ENCODE measurements around the gene DNAJC9. TPM values are rescaled to one million over a fixed set of nuclear protein-coding genes. Genes with fewer than 3 reads are reported as not detected.

Gene DNAJC9, protein sequence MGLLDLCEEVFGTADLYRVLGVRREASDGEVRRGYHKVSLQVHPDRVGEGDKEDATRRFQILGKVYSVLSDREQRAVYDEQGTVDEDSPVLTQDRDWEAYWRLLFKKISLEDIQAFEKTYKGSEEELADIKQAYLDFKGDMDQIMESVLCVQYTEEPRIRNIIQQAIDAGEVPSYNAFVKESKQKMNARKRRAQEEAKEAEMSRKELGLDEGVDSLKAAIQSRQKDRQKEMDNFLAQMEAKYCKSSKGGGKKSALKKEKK
- 10.8 and 56.2 TPM in 2 replicates for total RNA-seq

DNA sequence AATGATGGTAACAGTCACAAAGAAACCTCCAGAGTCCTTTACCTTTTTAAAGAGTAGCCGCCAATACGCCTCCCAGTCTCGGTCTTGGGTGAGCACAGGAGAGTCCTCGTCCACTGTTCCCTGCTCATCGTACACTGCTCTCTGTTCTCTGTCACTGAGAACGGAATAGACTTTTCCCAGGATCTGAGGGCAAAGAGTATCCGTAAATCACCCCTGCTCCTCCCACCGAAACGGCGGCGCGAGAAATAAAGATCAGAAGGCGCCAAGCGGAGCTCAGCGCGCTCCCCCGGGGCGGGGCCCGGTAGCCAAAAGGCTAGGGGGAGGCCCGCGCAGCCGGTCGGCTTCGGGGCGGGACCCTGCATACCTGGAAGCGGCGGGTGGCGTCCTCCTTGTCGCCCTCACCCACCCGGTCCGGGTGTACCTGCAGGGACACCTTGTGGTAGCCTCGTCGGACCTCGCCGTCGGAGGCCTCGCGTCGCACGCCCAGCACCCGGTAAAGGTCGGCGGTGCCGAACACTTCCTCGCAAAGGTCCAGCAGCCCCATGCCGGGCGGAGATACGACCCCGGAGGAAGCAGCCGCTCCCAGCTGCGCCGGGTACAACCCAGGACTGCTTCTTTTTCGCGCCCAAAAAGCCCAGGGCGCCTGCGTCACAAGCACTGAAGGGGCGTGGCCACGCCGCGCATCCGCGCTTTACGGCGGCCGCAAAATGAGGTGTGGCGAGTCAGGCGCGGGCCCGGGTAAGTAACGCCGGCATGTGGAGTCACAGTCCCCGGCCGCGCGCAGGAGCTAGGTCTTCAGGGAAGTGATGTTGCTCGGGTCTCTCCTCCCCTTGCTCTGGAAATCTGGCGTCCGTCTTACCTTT lies at the start of gene DNAJC9:
DNAJC9 (minus strand) TSS at position 610 of the 863 bp plus-strand sequence; CDS start at position 544, 66 bp downstream.

DNA sequence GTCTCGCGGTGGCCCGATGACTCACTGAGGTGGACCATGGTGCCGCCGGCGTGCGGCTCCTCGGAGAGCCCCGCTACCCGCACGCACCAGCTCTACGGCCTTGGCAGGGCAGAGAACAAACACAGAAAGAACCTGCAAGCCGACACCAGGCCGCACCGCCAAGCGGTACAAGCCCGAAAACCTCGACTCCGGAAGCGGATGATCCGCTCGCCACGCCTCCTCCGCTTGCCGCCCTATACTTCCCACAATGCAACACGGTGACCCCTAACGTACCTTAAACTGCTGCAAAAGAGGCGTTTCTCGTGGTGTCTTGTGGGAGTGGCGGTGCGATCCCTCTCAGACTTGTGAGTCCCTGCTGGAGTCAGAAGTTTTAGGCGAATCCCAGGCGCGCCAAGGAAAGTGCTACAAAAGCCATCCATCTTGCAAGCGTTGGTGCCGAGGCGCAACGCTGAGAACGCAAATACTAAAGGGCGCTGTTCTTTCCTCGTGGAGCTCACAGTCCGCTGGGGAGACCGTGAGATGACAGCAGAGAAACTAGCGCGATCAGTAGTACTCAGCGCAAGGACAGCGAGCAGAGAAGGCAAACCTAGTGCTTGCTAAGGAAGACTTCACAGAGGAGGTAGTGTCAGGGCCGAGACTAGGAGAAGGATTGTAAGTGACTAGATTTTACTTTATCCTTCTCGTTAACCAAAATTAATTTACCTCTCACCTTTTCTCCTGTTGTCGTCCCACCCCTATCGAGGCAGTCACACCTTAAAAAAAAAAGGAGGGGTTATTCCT lies 5.6 kb upstream of the DNAJC9 start, which contains the start of gene MRPS16:
MRPS16 (minus strand) TSS at position 200 of the 780 bp plus-strand sequence; CDS start at position 38, 162 bp downstream.

Other genes with a start within 250 kb of the DNAJC9 start
- gene P4HA1, start 150.4 kb downstream of the DNAJC9 start, total RNA-seq, result 23.5 and 25.6 TPM in 2 replicates
- gene NUDT13, start 136.8 kb downstream of the DNAJC9 start, total RNA-seq, result 2.0 and 4.4 TPM in 2 replicates
- gene ECD, start 79.2 kb downstream of the DNAJC9 start, total RNA-seq, result 22.9 and 27.7 TPM in 2 replicates
- 7.7 and 12.5 TPM in 2 replicates for gene FAM149B1, start 79.1 kb downstream of the DNAJC9 start, total RNA-seq
- gene MRPS16, start 5.4 kb upstream of the DNAJC9 start, total RNA-seq, result 52.0 and 74.6 TPM in 2 replicates
- gene CFAP70, start 111.6 kb upstream of the DNAJC9 start, total RNA-seq, result under 0.01 and 1.0 TPM in 2 replicates
- gene ANXA7, start 166.8 kb upstream of the DNAJC9 start, total RNA-seq, result 101 and 106 TPM in 2 replicates
- gene MSS51, start 186.3 kb upstream of the DNAJC9 start, total RNA-seq, result 0.76 and 0.81 TPM in 2 replicates
- gene PPP3CB, start 248.8 kb upstream of the DNAJC9 start, total RNA-seq, result 13.8 and 17.8 TPM in 2 replicates